Left ventricle myocardium inferior (tissue), 1 donor: ENCODE data around the gene RC3H2. TPM values are rescaled to one million over a fixed set of nuclear protein-coding genes. Genes with fewer than 3 reads are reported as not detected.
"Not testable (repeated sequence)": the region's sequence is repeated elsewhere in the genome, so short reads cannot be mapped to it uniquely, and the experiment has no call there.

Source experiments
- DNase-seq: peaks from one replicate; pipeline ENCODE4 v3.0.0-alpha.2; 2020
- H3K27ac ChIP-seq: fragments of 200-600 bp; replicated peaks from 2 replicates; pipeline ENCODE4 v1.8.0; 2021
- H3K27me3 ChIP-seq: fragments of 200-600 bp; 2 replicates; pipeline ENCODE4 v1.8.0; 2021; ENCODE audit warnings: low read depth
- H3K36me3 ChIP-seq: fragments of 200-600 bp; 2 replicates; pipeline ENCODE4 v1.8.0; 2021
- H3K4me1 ChIP-seq: fragments of 200-600 bp; 2 replicates; pipeline ENCODE4 v1.8.0; 2021
- H3K4me3 ChIP-seq: fragments of 200-600 bp; 2 replicates; pipeline ENCODE4 v1.8.0; 2021; ENCODE audit warnings: mild to moderate bottlenecking, moderate library complexity
- H3K9me3 ChIP-seq: fragments of 200-600 bp; replicated peaks from 2 replicates; pipeline ENCODE4 v1.8.0; 2021
- CTCF ChIP-seq: fragments of 200-600 bp; IDR thresholded peaks from 2 replicates; pipeline ENCODE4 v1.8.0; 2021; ENCODE audit warnings: antibody characterized with exemption, mild to moderate bottlenecking, borderline replicate concordance
- intact Hi-C: fragments of 100-400 bp; cut with micrococcal nuclease; formaldehyde crosslinking; loops from one replicate; pipeline ENCODE4 v1.11.0; 2022
- total RNA-seq: library from RNA; stranded (reverse); fragmentation: NEBNext Ultra II Directional; extraction: Animal tissue kit (Norgen Biotek cat#: 25700); gene quantifications from one replicate; pipeline ENCODE4 v1.2.1, GENCODE V29; 2021
- donor health status: DM: no; HTN: yes; CAD: no; lungs with severe emphysema.

RC3H2 gene
- total RNA-seq, 1 donor from 2014 or later, result 37.7 TPM

- Histone ChIP-seq H3K4me3 (no peak overlapping the region), H3K36me3 (no peaks in the 10 kb centered on the region), H3K27ac (no peak overlapping the region), H3K9me3 (no peaks in the 10 kb centered on the region), H3K27me3 (no peaks in the 10 kb centered on the region), H3K4me1 (no peaks in the 10 kb centered on the region)
- TF ChIP-seq CTCF, result no peak
- intact Hi-C loops, result no loop called here
- no peak for DNase-seq
Observed at GRCh38 chr9:122837266-122837850, 67.8 kb downstream of the RC3H2 start.

- Histone ChIP-seq H3K27ac (no peak overlapping the region), H3K4me1 (no peaks in the 10 kb centered on the region), H3K36me3 (no peaks in the 10 kb centered on the region), H3K4me3 (no peak overlapping the region), H3K9me3 (no peaks in the 10 kb centered on the region), H3K27me3 (no peaks in the 10 kb centered on the region)
- intact Hi-C loops, result no loop called here
- no peak for TF ChIP-seq CTCF
- no peak for DNase-seq
Observed at GRCh38 chr9:122835313-122835731, 69.8 kb downstream of the RC3H2 start.

GRCh38 chr9:122832194-122832593 is 73.0 kb downstream of the RC3H2 start:
- H3K36me3 ChIP-seq, result no peaks in the 10 kb centered on the region
- no peak overlapping the region for H3K27ac ChIP-seq
- DNase-seq, result no peak
- TF ChIP-seq CTCF, result no peak
- no peaks in the 10 kb centered on the region for H3K27me3 ChIP-seq
- H3K4me3 ChIP-seq, result no peak overlapping the region
- no peaks in the 10 kb centered on the region for H3K9me3 ChIP-seq
- H3K4me1 ChIP-seq, result peaks cover 17% of the 10 kb centered on the region
- intact Hi-C loops, result no loop called here

GRCh38 chr9:122828965-122829284 is 76.2 kb downstream of the RC3H2 start:
- Histone ChIP-seq H3K4me1 (peaks cover 41% of the 10 kb centered on the region), H3K4me3 (peak overlapping the region; percentile 95), H3K36me3 (peaks cover 15% of the 10 kb centered on the region), H3K27ac (peak overlapping the region; percentile 98)
- intact Hi-C loops, DNase-seq, H3K27me3 ChIP-seq, H3K9me3 ChIP-seq: not testable (repeated sequence)

- no peak for DNase-seq
- H3K4me1 ChIP-seq, result peaks cover 41% of the 10 kb centered on the region
- peak overlapping the region; percentile 98 for H3K27ac ChIP-seq
- peaks cover 20% of the 10 kb centered on the region for H3K36me3 ChIP-seq
- TF ChIP-seq CTCF, result no peak
- intact Hi-C loops, result no loop called here
- no peaks in the 10 kb centered on the region for H3K9me3 ChIP-seq
- no peaks in the 10 kb centered on the region for H3K27me3 ChIP-seq
- peak overlapping the region; percentile 95 for H3K4me3 ChIP-seq
Observed at GRCh38 chr9:122827761-122828093, 77.4 kb downstream of the RC3H2 start.

GRCh38 chr9:122822938-122823337 is 82.2 kb downstream of the RC3H2 start:
- no peaks in the 10 kb centered on the region for H3K27me3 ChIP-seq
- peaks cover 70% of the 10 kb centered on the region for H3K4me1 ChIP-seq
- no peak for TF ChIP-seq CTCF
- no peak overlapping the region for H3K27ac ChIP-seq
- H3K36me3 ChIP-seq, result peaks cover 45% of the 10 kb centered on the region
- no peak overlapping the region for H3K4me3 ChIP-seq
- DNase-seq, result no peak
- intact Hi-C loops, result no loop called here
- H3K9me3 ChIP-seq, result no peaks in the 10 kb centered on the region
